B cell (primary cell): ENCODE results near the gene ANKRD29. TPM values are rescaled to one million over a fixed set of nuclear protein-coding genes. Genes with fewer than 3 reads are reported as not detected.

Experiments
- ATAC-seq: fragments of 200-7000 bp; cut with Tn5 transposase; one replicate; pipeline ENCODE4 v1.10.0; 2021; ENCODE audit warnings: low read depth, mild to moderate bottlenecking, moderate number of reproducible peaks, moderate library complexity
- CTCF ChIA-PET: fragments of 350-600 bp; sonication (Branson Sonifier 250); formaldehyde crosslinking; loops from one replicate; lab custom pipeline; 2021; ENCODE audit warnings: antibody characterized with exemption, inconsistent platforms; lab: Charles Lee
- POLR2A ChIA-PET: fragments of 350-600 bp; sonication (Branson Sonifier 250); formaldehyde crosslinking; loops from one replicate; lab custom pipeline; 2021; ENCODE audit warnings: antibody characterized with exemption; lab: Charles Lee
- DNase-seq: peaks from one replicate; pipeline ENCODE4 v3.0.0; 2013
- H2AFZ ChIP-seq: 2 replicates; pipeline ENCODE4 v1.6.1; 2012; ENCODE audit warnings: mild to moderate bottlenecking, low read depth, low read length; ENCODE audit not compliant: insufficient read depth, poor library complexity, severe bottlenecking
- H3K27ac ChIP-seq, 2 donors: 1 replicate in 1 of 2; 2 replicates in 1 of 2; pipeline ENCODE4 v1.5.1; 2012 to 2013; ENCODE audit warnings: low read length in 2 of 2, mild to moderate bottlenecking in 2 of 2, moderate library complexity in 1 of 2
- H3K27me3 ChIP-seq, 4 experiments: fragments of 200-600 bp in 1 of 4; sonication (generic) in 1 of 4; replicated peaks in 1 of 4; 1 replicate in 2 of 4; 2 replicates in 2 of 4; pipeline versions ENCODE4 v1.6.1 to v1.7.0; 2013 to 2016; ENCODE audit warnings: low read length in 3 of 4, mild to moderate bottlenecking in 2 of 4, mixed read lengths in 1 of 4, moderate library complexity in 1 of 4; ENCODE audit not compliant: insufficient read depth in 4 of 4, control insufficient read depth in 3 of 4; ENCODE audit errors: control extremely low read depth in 1 of 4
- H3K36me3 ChIP-seq, 2 experiments: replicated peaks in 1 of 2; 1 replicate in 1 of 2; 2 replicates in 1 of 2; pipeline versions ENCODE4 v1.6.1 to v1.7.1; 2013; ENCODE audit warnings: low read length in 1 of 2; ENCODE audit not compliant: insufficient read depth in 2 of 2, control insufficient read depth in 1 of 2; ENCODE audit errors: control extremely low read depth in 1 of 2, extremely low read depth in 1 of 2
- H3K4me1 ChIP-seq, 2 donors: fragments of 200-600 bp in 1 of 2; sonication (generic) in 1 of 2; 1 replicate in 1 of 2; 2 replicates in 1 of 2; pipeline versions ENCODE4 v1.5.1 to v1.6.1; 2013 to 2017; ENCODE audit warnings: low read length in 2 of 2; ENCODE audit not compliant: control insufficient read depth in 2 of 2, insufficient read depth in 2 of 2
- H3K4me2 ChIP-seq: replicated peaks from 2 replicates; pipeline ENCODE3; 2012; ENCODE audit warnings: mild to moderate bottlenecking, low read depth, low read length; ENCODE audit not compliant: poor library complexity, severe bottlenecking
- H3K4me3 ChIP-seq, 5 experiments: fragments of 200-600 bp in 1 of 5; sonication (generic) in 1 of 5; 1 replicate in 3 of 5; 2 replicates in 2 of 5; pipeline versions ENCODE4 v1.5.1 to v1.7.0; 2011 to 2016; ENCODE audit warnings: low read length in 4 of 5, mild to moderate bottlenecking in 4 of 5, low read depth in 2 of 5, control low read depth in 1 of 5, moderate library complexity in 1 of 5; ENCODE audit not compliant: insufficient read depth in 1 of 5; ENCODE audit errors: control extremely low read depth in 1 of 5, extremely low read depth in 1 of 5
- H3K79me2 ChIP-seq: fragments of 200-600 bp; sonication (generic); one replicate; pipeline ENCODE4 v1.6.0; 2016; ENCODE audit warnings: low read length; ENCODE audit not compliant: control insufficient read depth, insufficient read depth
- H3K9ac ChIP-seq: fragments of 200-600 bp; sonication (generic); 2 replicates; pipeline ENCODE4 v1.6.1; 2017; ENCODE audit warnings: mild to moderate bottlenecking, low read length, moderate library complexity
- H3K9me3 ChIP-seq, 3 donors: one replicate each; pipeline versions ENCODE4 v1.6.1 to v1.7.1; 2013; ENCODE audit warnings: low read length in 2 of 3; ENCODE audit not compliant: control insufficient read depth in 2 of 3, insufficient read depth in 1 of 3; ENCODE audit errors: control extremely low read depth in 1 of 3
- H4K20me1 ChIP-seq: 2 replicates; pipeline ENCODE4 v1.6.0; 2012; ENCODE audit warnings: mild to moderate bottlenecking, low read length; ENCODE audit not compliant: insufficient read depth, control insufficient read depth, poor library complexity, severe bottlenecking
- H3K27ac Mint-ChIP-seq: one replicate; pipeline ENCODE4 v1.8.0; 2021; ENCODE audit warnings: mixed read lengths
- H3K27me3 Mint-ChIP-seq: one replicate; pipeline ENCODE4 v1.8.0; 2021; ENCODE audit warnings: mixed read lengths
- H3K4me1 Mint-ChIP-seq: one replicate; pipeline ENCODE4 v1.8.0; 2021; ENCODE audit warnings: mixed read lengths
- H3K4me3 Mint-ChIP-seq: one replicate; pipeline ENCODE4 v1.8.0; 2021; ENCODE audit warnings: mixed read lengths
- H3K9me3 Mint-ChIP-seq: one replicate; pipeline ENCODE4 v1.8.0; 2022; ENCODE audit warnings: mixed read lengths; ENCODE audit not compliant: insufficient read depth
- EZH2 ChIP-seq: IDR thresholded peaks from 2 replicates; pipeline ENCODE4 v1.6.1; 2012; ENCODE audit warnings: borderline replicate concordance, low read depth, mild to moderate bottlenecking, moderate library complexity, low read length; ENCODE audit not compliant: insufficient read depth, poor library complexity, severe bottlenecking
- intact Hi-C: fragments of 100-400 bp; cut with micrococcal nuclease; formaldehyde crosslinking; loops from one replicate; pipeline ENCODE4 v1.10.0; 2022
- polyA plus RNA-seq: library from polyadenylated mRNA; depleted of rRNA; stranded (reverse); fragments of >200 nt; gene quantifications from 2 replicates; pipeline ENCODE4 v1.2.3, GENCODE V29; 2012
- small RNA-seq: library from RNA; depleted of rRNA; stranded (forward); fragments of <200 nt; gene quantifications from one replicate; pipeline ENCODE3, GENCODE V24; 2012; ENCODE audit warnings: low replicate concordance, low read depth; ENCODE audit not compliant: insufficient read length
- total RNA-seq, 2 donors: library from RNA; stranded (reverse); fragments of 120-200 nt in 1 of 2; gene quantifications; 1 replicate in 1 of 2; 2 replicates in 1 of 2; pipeline versions ENCODE4 v1.2.3 to v1.2.4, GENCODE V29; 2013 to 2022
- TF ChIP-seq, protein P1 (sequence below): fragments of 200-600 bp; IDR thresholded peaks from one replicate; pipeline ENCODE4 v1.8.0; 2022; ENCODE audit warnings: antibody characterized with exemption, mild to moderate bottlenecking

Gene ANKRD29
- total and polyA plus RNA-seq, 2 donors (not counting 1 experiment from before 2014, with no cell fraction given): not detected

DNA sequence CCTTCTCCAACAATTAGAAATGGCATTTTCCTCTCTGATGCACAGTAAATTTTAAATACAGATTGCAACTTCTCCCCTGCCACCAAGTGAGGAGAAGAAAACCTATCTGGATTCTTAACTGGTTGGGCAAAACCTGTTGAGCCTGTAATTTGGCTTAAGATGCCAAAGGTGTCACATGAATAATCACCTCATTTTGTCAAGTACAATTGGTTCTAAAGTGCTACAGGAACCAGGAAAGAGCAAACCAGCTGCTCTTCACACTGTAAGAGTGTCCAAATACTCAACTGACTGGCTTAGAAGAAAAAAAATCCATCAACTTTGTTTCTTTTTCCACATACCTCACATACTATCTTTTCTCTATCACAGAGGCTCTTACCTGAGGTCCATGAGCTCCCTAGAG, 111.8 kb downstream of the ANKRD29 start:
- H2AFZ ChIP-seq: no peak overlapping the region
- no peak for ATAC-seq
- H4K20me1 ChIP-seq: no peaks in the 10 kb centered on the region
- H3K9me3 ChIP-seq: no peaks in the 10 kb centered on the region
- peaks cover 6 to 73% of the 10 kb centered on the region in 2 experiments for H3K36me3 ChIP-seq
- no peak for DNase-seq
- H3K9ac ChIP-seq: no peak overlapping the region
- no peaks in the 10 kb centered on the region for H3K4me1 ChIP-seq
- ChIA-PET CTCF (interaction anchor here (1.5 kb wide), 1 partner anchor 36 kb away, joined by 3 read pairs; no protein-coding TSS in a partner anchor), POLR2A (no interaction called here)
- H3K27ac Mint-ChIP-seq: no peak overlapping the region
- H3K4me2 ChIP-seq: no peak overlapping the region
- no peak overlapping the region for H3K27ac ChIP-seq
- intact Hi-C loops: no loop called here
- H3K4me3 ChIP-seq: no peak overlapping the region
- no peaks in the 10 kb centered on the region for H3K4me1 Mint-ChIP-seq
- no peak overlapping the region for H3K4me3 Mint-ChIP-seq
- no peaks in the 10 kb centered on the region for H3K27me3 Mint-ChIP-seq
- no peak for TF ChIP-seq EZH2
- TF ChIP-seq, protein P1, sequence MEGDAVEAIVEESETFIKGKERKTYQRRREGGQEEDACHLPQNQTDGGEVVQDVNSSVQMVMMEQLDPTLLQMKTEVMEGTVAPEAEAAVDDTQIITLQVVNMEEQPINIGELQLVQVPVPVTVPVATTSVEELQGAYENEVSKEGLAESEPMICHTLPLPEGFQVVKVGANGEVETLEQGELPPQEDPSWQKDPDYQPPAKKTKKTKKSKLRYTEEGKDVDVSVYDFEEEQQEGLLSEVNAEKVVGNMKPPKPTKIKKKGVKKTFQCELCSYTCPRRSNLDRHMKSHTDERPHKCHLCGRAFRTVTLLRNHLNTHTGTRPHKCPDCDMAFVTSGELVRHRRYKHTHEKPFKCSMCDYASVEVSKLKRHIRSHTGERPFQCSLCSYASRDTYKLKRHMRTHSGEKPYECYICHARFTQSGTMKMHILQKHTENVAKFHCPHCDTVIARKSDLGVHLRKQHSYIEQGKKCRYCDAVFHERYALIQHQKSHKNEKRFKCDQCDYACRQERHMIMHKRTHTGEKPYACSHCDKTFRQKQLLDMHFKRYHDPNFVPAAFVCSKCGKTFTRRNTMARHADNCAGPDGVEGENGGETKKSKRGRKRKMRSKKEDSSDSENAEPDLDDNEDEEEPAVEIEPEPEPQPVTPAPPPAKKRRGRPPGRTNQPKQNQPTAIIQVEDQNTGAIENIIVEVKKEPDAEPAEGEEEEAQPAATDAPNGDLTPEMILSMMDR: no peak
- H3K27me3 ChIP-seq: no peaks in the 10 kb centered on the region
- H3K79me2 ChIP-seq: no peaks in the 10 kb centered on the region
- no peaks in the 10 kb centered on the region for H3K9me3 Mint-ChIP-seq

Small RNAs within 50 kb of the gene (small RNA-seq; reads per million reads assigned to genes)
- gene RF00019: not detected

Other genes starting within 250 kb of the ANKRD29 start
- gene RIOK3, start 209.6 kb downstream of the ANKRD29 start, total RNA-seq: 83.4 and 85.1 TPM in 2 replicates
- 42.5 and 69.3 TPM in 2 replicates for gene RIOK3, start 209.6 kb downstream of the ANKRD29 start, polyA plus RNA-seq
- gene RMC1, start 159.4 kb downstream of the ANKRD29 start, total RNA-seq: 71.8 and 77.3 TPM in 2 replicates
- gene RMC1, start 159.4 kb downstream of the ANKRD29 start, polyA plus RNA-seq: 137 and 171 TPM in 2 replicates
- gene NPC1, start 76.4 kb downstream of the ANKRD29 start, total RNA-seq: 44.4 and 48.5 TPM in 2 replicates
- gene NPC1, start 76.4 kb downstream of the ANKRD29 start, polyA plus RNA-seq: 13.1 and 17.5 TPM in 2 replicates
- 0.32 TPM in 1 of 2 replicates, not detected in the other for gene LAMA3, start 26.5 kb upstream of the ANKRD29 start, total RNA-seq
- gene LAMA3, start 26.5 kb upstream of the ANKRD29 start, polyA plus RNA-seq: 0.01 and 0.03 TPM in 2 replicates